Panc1 (cell line): ENCODE data around the gene YPEL3.

Source experiments
- POLR2AphosphoS5 ChIP-seq: IDR thresholded peaks from 2 replicates; pipeline ENCODE4 v1.6.1; 2012; ENCODE audit warnings: mild to moderate bottlenecking, low read depth, low read length, moderate library complexity
- TCF7L2 ChIP-seq: IDR thresholded peaks from 2 replicates; pipeline ENCODE4 v1.6.1; 2011; ENCODE audit warnings: mild to moderate bottlenecking, low read depth, low read length, inconsistent platforms
- TF ChIP-seq, protein P1 (sequence below), 2 experiments: IDR thresholded peaks; 2 replicates each; pipeline ENCODE4 v1.6.1; 2011 to 2012; ENCODE audit warnings: low read depth in 2 of 2, control low read depth in 1 of 2, low read length in 1 of 2, mild to moderate bottlenecking in 1 of 2, moderate library complexity in 1 of 2; ENCODE audit not compliant: insufficient read depth in 1 of 2
- TF ChIP-seq, protein P2 (sequence below): fragments of 450-650 bp; IDR thresholded peaks from 2 replicates; pipeline ENCODE4 v1.5.1; 2017; ENCODE audit warnings: mild to moderate bottlenecking

DNA sequence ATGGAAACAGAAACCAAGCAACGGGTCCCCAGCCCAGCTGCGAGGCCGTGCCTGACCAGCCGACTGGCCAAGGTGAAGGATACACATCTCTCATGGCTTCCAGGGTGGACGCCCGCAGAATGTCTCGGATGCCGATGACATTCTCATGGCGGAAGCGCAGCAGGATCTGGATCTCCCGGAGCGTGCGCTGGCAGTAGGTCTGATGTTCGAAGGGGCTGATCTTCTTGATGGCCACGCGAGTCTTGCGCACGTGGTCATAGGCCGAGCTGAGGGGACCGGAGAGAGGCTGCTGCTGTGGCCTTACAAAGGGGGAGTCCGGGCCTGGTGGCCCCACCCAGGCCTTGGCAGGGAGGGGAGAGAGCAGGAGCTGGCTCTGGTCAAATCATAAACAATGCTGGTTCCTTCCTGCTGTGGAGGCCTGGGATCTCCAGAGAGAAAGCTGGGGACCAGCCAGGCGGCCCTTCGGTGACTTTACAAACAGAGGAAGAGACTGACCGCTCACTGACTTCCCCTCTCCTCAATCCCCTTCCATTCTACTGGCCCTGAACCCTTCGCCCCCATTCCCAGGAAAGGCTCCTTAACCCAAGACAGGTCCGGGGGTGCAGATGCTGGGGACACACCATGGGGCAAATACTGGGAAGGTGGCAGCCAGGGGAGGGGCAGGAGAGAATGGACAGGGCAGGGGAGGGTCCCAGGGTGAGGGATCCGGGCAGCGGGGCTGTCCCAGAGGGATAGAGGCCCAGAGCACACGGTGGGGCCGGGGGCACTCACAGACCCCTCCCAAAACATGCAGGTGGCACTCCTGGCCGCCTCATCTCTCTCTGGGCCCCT is 25.9 kb upstream of the YPEL3 start:
- no peak for TF ChIP-seq TCF7L2
- TF ChIP-seq, protein P1, sequence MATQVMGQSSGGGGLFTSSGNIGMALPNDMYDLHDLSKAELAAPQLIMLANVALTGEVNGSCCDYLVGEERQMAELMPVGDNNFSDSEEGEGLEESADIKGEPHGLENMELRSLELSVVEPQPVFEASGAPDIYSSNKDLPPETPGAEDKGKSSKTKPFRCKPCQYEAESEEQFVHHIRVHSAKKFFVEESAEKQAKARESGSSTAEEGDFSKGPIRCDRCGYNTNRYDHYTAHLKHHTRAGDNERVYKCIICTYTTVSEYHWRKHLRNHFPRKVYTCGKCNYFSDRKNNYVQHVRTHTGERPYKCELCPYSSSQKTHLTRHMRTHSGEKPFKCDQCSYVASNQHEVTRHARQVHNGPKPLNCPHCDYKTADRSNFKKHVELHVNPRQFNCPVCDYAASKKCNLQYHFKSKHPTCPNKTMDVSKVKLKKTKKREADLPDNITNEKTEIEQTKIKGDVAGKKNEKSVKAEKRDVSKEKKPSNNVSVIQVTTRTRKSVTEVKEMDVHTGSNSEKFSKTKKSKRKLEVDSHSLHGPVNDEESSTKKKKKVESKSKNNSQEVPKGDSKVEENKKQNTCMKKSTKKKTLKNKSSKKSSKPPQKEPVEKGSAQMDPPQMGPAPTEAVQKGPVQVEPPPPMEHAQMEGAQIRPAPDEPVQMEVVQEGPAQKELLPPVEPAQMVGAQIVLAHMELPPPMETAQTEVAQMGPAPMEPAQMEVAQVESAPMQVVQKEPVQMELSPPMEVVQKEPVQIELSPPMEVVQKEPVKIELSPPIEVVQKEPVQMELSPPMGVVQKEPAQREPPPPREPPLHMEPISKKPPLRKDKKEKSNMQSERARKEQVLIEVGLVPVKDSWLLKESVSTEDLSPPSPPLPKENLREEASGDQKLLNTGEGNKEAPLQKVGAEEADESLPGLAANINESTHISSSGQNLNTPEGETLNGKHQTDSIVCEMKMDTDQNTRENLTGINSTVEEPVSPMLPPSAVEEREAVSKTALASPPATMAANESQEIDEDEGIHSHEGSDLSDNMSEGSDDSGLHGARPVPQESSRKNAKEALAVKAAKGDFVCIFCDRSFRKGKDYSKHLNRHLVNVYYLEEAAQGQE (IDR thresholded peaks at IDR 0.05; ENCODE audit: insufficient read depth in 1 of 2, low read depth in 2 of 2, low read length in 1 of 2) = no peak
- no peak for TF ChIP-seq POLR2AphosphoS5
- TF ChIP-seq, protein P2, sequence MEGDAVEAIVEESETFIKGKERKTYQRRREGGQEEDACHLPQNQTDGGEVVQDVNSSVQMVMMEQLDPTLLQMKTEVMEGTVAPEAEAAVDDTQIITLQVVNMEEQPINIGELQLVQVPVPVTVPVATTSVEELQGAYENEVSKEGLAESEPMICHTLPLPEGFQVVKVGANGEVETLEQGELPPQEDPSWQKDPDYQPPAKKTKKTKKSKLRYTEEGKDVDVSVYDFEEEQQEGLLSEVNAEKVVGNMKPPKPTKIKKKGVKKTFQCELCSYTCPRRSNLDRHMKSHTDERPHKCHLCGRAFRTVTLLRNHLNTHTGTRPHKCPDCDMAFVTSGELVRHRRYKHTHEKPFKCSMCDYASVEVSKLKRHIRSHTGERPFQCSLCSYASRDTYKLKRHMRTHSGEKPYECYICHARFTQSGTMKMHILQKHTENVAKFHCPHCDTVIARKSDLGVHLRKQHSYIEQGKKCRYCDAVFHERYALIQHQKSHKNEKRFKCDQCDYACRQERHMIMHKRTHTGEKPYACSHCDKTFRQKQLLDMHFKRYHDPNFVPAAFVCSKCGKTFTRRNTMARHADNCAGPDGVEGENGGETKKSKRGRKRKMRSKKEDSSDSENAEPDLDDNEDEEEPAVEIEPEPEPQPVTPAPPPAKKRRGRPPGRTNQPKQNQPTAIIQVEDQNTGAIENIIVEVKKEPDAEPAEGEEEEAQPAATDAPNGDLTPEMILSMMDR = no peak
